SK-N-SH (cell line): ENCODE results near the gene THEM5. TPM values are rescaled to one million over a fixed set of nuclear protein-coding genes. Genes with fewer than 3 reads are reported as not detected.

ENCODE experiments used
- CTCF ChIA-PET: fragments of 300-600, 350-600 bp; formaldehyde crosslinking; extraction: SDS; loops from one replicate; lab custom pipeline; 2021; lab: Yijun Ruan, JAX
- POLR2A ChIA-PET: fragments of 350-600 bp; sonication (Branson Sonifier 250); formaldehyde crosslinking; extraction: SDS; loops from one replicate; lab custom pipeline; 2020; ENCODE audit warnings: antibody characterized with exemption, inconsistent platforms; lab: Yijun Ruan, JAX
- DNase-seq: peaks from one replicate; pipeline ENCODE4 v3.0.0; 2012
- H2AFZ ChIP-seq: fragments of 200-600 bp; sonication (generic); 2 replicates; pipeline ENCODE4 v1.8.1; 2016; ENCODE audit warnings: antibody characterized with exemption, mild to moderate bottlenecking, low read depth
- H3F3A ChIP-seq: fragments of 200-600 bp; sonication (generic); replicated peaks from 2 replicates; pipeline ENCODE3; 2016; ENCODE audit warnings: antibody characterized with exemption, mild to moderate bottlenecking; ENCODE audit not compliant: insufficient read depth
- H3K27ac ChIP-seq, 2 experiments: fragments of 200-500 bp in 1 of 2; fragments of 200-600 bp in 1 of 2; sonication (Bioruptor generic) in 1 of 2; sonication (generic), shearing (Covaris generic) in 1 of 2; 2 replicates each; pipeline versions ENCODE4 v1.5.1 to v1.6.1; 2014 to 2016; ENCODE audit warnings: low read depth in 2 of 2, inconsistent platforms in 1 of 2, low read length in 1 of 2, mild to moderate bottlenecking in 1 of 2, mixed read lengths in 1 of 2
- H3K27me3 ChIP-seq: fragments of 200-600 bp; sonication (generic), shearing (Covaris generic); 2 replicates; pipeline ENCODE4 v1.6.1; 2016; ENCODE audit warnings: mixed run types; ENCODE audit not compliant: insufficient read depth
- H3K36me3 ChIP-seq, 2 experiments: fragments of 200-500 bp in 1 of 2; fragments of 200-600 bp in 1 of 2; sonication (Bioruptor generic) in 1 of 2; sonication (generic) in 1 of 2; replicated peaks in 1 of 2; 2 replicates each; pipeline versions ENCODE3 to v1.5.1; 2014 to 2016; ENCODE audit warnings: low read length in 1 of 2, mild to moderate bottlenecking in 1 of 2; ENCODE audit not compliant: insufficient read depth in 2 of 2, control insufficient read depth in 1 of 2
- H3K4me1 ChIP-seq, 2 experiments: fragments of 200-500 bp in 1 of 2; fragments of 200-600 bp in 1 of 2; sonication (Bioruptor generic) in 1 of 2; sonication (generic), shearing (Covaris generic) in 1 of 2; 2 replicates each; pipeline versions ENCODE4 v1.5.1 to v1.6.1; 2014 to 2016; ENCODE audit warnings: low read depth in 1 of 2, low read length in 1 of 2, mixed run types in 1 of 2; ENCODE audit not compliant: insufficient read depth in 2 of 2, control insufficient read depth in 1 of 2
- H3K4me2 ChIP-seq: fragments of 200-600 bp; sonication (generic), shearing (Covaris generic); 2 replicates; pipeline ENCODE4 v1.6.1; 2017; ENCODE audit warnings: mixed run types
- H3K4me3 ChIP-seq, 2 experiments: fragments of 200-500 bp in 1 of 2; fragments of 200-600 bp in 1 of 2; sonication (Bioruptor generic) in 1 of 2; sonication (generic), shearing (Covaris generic) in 1 of 2; 2 replicates each; pipeline versions ENCODE4 v1.5.1 to v1.8.1; 2014 to 2016; ENCODE audit warnings: low read depth in 2 of 2, inconsistent platforms in 1 of 2, low read length in 1 of 2, mild to moderate bottlenecking in 1 of 2, mixed read lengths in 1 of 2, moderate library complexity in 1 of 2
- H3K79me2 ChIP-seq: fragments of 200-600 bp; sonication (generic); 2 replicates; pipeline ENCODE4 v1.8.1; 2017; ENCODE audit warnings: mild to moderate bottlenecking; ENCODE audit not compliant: insufficient read depth
- H3K9ac ChIP-seq: fragments of 200-600 bp; sonication (generic); 2 replicates; pipeline ENCODE4 v1.6.1; 2017; ENCODE audit warnings: mixed run types
- H3K9me2 ChIP-seq: fragments of 200-600 bp; sonication (generic); 2 replicates; pipeline ENCODE4 v1.6.1; 2017; ENCODE audit warnings: mixed run types
- H3K9me3 ChIP-seq: fragments of 200-600 bp; sonication (generic); 2 replicates; pipeline ENCODE4 v1.6.1; 2017; ENCODE audit warnings: mixed run types, mild to moderate bottlenecking, moderate library complexity
- H4K20me1 ChIP-seq: fragments of 200-600 bp; sonication (generic); 2 replicates; pipeline ENCODE4 v1.6.1; 2017; ENCODE audit warnings: mild to moderate bottlenecking, mixed run types; ENCODE audit not compliant: insufficient read depth
- ELF1 ChIP-seq: IDR thresholded peaks from 2 replicates; pipeline ENCODE4 v1.4.0; 2012
- FOSL2 ChIP-seq: IDR thresholded peaks from 2 replicates; pipeline ENCODE4 v1.4.0; 2012; ENCODE audit warnings: low read depth, mild to moderate bottlenecking, moderate library complexity, borderline replicate concordance
- GABPA ChIP-seq: IDR thresholded peaks from 2 replicates; pipeline ENCODE4 v1.4.0; 2012; ENCODE audit warnings: low read depth, mild to moderate bottlenecking
- NFIC ChIP-seq: IDR thresholded peaks from 2 replicates; pipeline ENCODE4 v1.4.0; 2012; ENCODE audit warnings: borderline replicate concordance
- NRF1 ChIP-seq: IDR thresholded peaks from 2 replicates; pipeline ENCODE4 v1.6.1; 2012; ENCODE audit warnings: low read depth, mild to moderate bottlenecking, low read length
- RFX5 ChIP-seq: IDR thresholded peaks from 2 replicates; pipeline ENCODE4 v1.6.1; 2012; ENCODE audit warnings: mild to moderate bottlenecking, improper control_type of control experiment, low read length
- RXRA ChIP-seq: IDR thresholded peaks from 2 replicates; pipeline ENCODE4 v1.4.0; 2012; ENCODE audit warnings: low read depth, mild to moderate bottlenecking, borderline replicate concordance
- WGBS: methylation state at CpG from one replicate; pipeline ENCODE4 v1.1.6; 2017; ENCODE audit warnings: low lambda C conversion rate; 5-methylcytosine and 5-hydroxymethylcytosine counted together
- polyA plus RNA-seq, 3 experiments: library from polyadenylated mRNA; depleted of rRNA; stranded (reverse); fragments of >200 nt; gene quantifications; 2 replicates each; pipeline ENCODE4 v1.2.3, GENCODE V29; 2012
- TF ChIP-seq, protein P1 (sequence below): fragments of 200-600 bp; sonication (generic); IDR thresholded peaks from 2 replicates; pipeline ENCODE4 v1.6.1; 2017; ENCODE audit warnings: antibody characterized with exemption, mild to moderate bottlenecking, moderate library complexity
- TF ChIP-seq, protein P2 (sequence below): IDR thresholded peaks from 2 replicates; pipeline ENCODE4 v1.4.0; 2012; ENCODE audit warnings: low read depth, borderline replicate concordance
- TF ChIP-seq, protein P3 (sequence below): IDR thresholded peaks from 2 replicates; pipeline ENCODE4; 2012

The THEM5 gene
- polyA plus RNA-seq, 1 of the 3 experiments (the other 2 are of a cell fraction), result not detected

DNA sequence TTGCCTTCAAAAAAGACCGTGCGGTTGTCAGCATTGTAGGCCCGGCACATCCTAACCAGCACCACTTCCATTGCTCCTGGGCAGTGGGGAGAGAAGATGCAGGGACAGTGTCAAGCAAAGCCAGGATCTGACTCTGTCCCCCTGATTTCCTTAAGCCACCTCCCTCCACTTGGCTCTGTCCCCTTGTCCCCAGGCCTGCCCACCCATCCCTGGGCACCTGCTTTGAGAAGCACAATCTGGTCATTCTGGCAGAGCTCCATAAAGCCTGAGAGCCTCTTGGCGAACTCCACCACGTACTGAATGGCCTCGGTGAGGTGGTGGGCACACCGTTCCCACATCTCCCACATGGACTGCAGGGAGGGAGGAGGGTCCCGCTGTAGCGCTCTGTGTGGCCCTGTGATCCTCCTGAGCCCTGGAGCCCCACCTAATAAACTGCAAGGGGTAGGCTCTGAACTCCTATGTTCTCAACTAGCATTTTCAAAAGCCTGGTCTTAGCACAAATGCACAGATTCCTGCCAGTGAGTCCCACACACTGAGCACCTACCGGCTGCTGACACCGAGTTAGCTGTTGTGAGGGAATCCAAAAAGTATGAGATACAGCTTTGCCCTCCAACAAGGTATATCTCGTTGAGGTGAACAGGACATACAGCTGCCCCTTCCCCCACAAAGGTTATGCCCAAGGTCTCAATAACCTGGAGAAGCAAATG lies 40.1 kb downstream of the THEM5 start:
- no peaks in the 10 kb centered on the region for H3K79me2 ChIP-seq
- TF ChIP-seq NFIC, result no peak
- 82% methylated on average over 6 of the region's 12 CpGs for WGBS
- H3K27ac ChIP-seq, result no peak overlapping the region
- H3K4me1 ChIP-seq, result no peaks in the 10 kb centered on the region; a peak in 1 of 4 replicates
- peaks cover 18% of the 10 kb centered on the region; the same call in 1 of the 2 replicates for H3K27me3 ChIP-seq
- ChIA-PET POLR2A (no interaction called here), CTCF (interaction anchor here (0.7 to 1.2 kb wide), 3 partner anchors 10 to 121 kb away, joined by 3 to 4 read pairs (median 3); no protein-coding TSS in a partner anchor)
- no peaks in the 10 kb centered on the region for H4K20me1 ChIP-seq
- H2AFZ ChIP-seq, result no peak overlapping the region
- no peaks in the 10 kb centered on the region for H3K9me2 ChIP-seq
- no peaks in the 10 kb centered on the region for H3K9me3 ChIP-seq
- no peak overlapping the region for H3K4me2 ChIP-seq
- no peaks in the 10 kb centered on the region for H3F3A ChIP-seq
- no peaks in the 10 kb centered on the region for H3K36me3 ChIP-seq
- H3K4me3 ChIP-seq, result no peak overlapping the region
- peak; percentile 12 for DNase-seq
- H3K9ac ChIP-seq, result no peak overlapping the region

DNA sequence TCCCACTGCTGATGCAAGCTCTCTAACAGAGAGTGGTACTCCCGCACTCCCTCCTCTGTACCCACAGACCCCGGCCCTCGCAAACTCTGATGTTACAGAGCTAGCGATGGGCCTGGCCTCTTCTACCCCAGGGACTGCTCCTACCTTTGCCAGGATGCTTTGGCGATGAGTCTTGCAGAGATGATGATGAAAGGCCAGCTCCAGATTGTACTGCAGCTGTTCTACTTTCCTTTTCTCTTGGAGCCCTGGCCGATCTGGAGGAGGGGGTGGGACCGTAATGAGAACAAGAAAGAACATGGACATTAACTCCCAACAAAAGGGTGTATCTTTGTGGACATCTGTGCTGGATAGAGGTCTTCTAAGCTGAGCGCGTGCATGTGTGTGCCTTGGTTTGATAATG lies 42.3 kb downstream of the THEM5 start:
- 85% methylated on average over 9 of the region's 9 CpGs for WGBS
- H3K27ac ChIP-seq, result no peak overlapping the region
- CTCF ChIA-PET, result interaction anchor here (0.9 to 1.6 kb wide), 5 partner anchors 10 to 217 kb away, joined by 3 to 8 read pairs (median 3); no protein-coding TSS in a partner anchor
- no peaks in the 10 kb centered on the region for H3K36me3 ChIP-seq
- H4K20me1 ChIP-seq, result no peaks in the 10 kb centered on the region
- TF ChIP-seq RXRA (no peak), GABPA (no peak), ELF1 (no peak), FOSL2 (no peak), RFX5 (no peak), NRF1 (no peak)
- TF ChIP-seq, protein P1, sequence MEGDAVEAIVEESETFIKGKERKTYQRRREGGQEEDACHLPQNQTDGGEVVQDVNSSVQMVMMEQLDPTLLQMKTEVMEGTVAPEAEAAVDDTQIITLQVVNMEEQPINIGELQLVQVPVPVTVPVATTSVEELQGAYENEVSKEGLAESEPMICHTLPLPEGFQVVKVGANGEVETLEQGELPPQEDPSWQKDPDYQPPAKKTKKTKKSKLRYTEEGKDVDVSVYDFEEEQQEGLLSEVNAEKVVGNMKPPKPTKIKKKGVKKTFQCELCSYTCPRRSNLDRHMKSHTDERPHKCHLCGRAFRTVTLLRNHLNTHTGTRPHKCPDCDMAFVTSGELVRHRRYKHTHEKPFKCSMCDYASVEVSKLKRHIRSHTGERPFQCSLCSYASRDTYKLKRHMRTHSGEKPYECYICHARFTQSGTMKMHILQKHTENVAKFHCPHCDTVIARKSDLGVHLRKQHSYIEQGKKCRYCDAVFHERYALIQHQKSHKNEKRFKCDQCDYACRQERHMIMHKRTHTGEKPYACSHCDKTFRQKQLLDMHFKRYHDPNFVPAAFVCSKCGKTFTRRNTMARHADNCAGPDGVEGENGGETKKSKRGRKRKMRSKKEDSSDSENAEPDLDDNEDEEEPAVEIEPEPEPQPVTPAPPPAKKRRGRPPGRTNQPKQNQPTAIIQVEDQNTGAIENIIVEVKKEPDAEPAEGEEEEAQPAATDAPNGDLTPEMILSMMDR, result no peak
- TF ChIP-seq, protein P2, sequence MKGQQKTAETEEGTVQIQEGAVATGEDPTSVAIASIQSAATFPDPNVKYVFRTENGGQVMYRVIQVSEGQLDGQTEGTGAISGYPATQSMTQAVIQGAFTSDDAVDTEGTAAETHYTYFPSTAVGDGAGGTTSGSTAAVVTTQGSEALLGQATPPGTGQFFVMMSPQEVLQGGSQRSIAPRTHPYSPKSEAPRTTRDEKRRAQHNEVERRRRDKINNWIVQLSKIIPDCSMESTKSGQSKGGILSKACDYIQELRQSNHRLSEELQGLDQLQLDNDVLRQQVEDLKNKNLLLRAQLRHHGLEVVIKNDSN, result no peak
- TF ChIP-seq, protein P3, sequence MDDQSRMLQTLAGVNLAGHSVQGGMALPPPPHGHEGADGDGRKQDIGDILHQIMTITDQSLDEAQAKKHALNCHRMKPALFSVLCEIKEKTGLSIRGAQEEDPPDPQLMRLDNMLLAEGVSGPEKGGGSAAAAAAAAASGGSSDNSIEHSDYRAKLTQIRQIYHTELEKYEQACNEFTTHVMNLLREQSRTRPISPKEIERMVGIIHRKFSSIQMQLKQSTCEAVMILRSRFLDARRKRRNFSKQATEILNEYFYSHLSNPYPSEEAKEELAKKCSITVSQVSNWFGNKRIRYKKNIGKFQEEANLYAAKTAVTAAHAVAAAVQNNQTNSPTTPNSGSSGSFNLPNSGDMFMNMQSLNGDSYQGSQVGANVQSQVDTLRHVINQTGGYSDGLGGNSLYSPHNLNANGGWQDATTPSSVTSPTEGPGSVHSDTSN, result no peak
- POLR2A ChIA-PET, result no interaction called here
- H3F3A ChIP-seq, result no peaks in the 10 kb centered on the region
- H3K9me2 ChIP-seq, result no peaks in the 10 kb centered on the region
- H3K79me2 ChIP-seq, result no peaks in the 10 kb centered on the region
- no peak overlapping the region for H3K4me3 ChIP-seq
- peaks cover 21% of the 10 kb centered on the region; the same call in 1 of the 2 replicates for H3K27me3 ChIP-seq
- DNase-seq, result peak; percentile 4
- no peak overlapping the region for H3K4me2 ChIP-seq
- no peak overlapping the region for H3K9ac ChIP-seq
- no peak overlapping the region for H2AFZ ChIP-seq
- H3K4me1 ChIP-seq, result peaks cover 0 to 17% of the 10 kb centered on the region in 2 experiments; a peak in 1 of 4 replicates
- H3K9me3 ChIP-seq, result no peaks in the 10 kb centered on the region
